22Rv1 (cell line): Measurements from ENCODE around the gene SPATA45.

Source experiments
- ZFX ChIP-seq: fragments of 450-650 bp; IDR thresholded peaks from 2 replicates; pipeline ENCODE4 v1.6.1; 2017; ENCODE audit warnings: antibody characterized with exemption, borderline replicate concordance
- TF ChIP-seq, protein P1 (sequence below): fragments of 450-650 bp; IDR thresholded peaks from 2 replicates; pipeline ENCODE4 v1.5.1; 2017; ENCODE audit warnings: mild to moderate bottlenecking

DNA sequence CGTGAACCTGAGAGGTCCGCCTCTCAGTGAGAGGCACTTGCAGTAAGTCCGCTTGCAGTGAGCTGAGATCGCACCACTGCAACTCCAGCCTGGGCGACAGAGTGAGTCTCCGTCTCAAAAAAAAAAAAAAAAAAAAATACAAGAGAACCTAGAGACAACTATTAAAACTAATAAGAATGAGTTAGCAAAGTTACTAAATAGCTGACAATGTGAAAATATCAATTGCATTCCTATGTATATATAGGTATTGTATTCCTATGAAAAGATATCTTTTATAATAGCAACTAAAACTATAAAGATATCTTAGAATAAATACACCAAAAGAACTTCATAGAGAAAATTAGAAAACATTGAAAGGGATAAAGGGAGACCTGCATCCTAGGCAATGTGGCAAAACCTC lies 31.0 kb upstream of the SPATA45 start:
- TF ChIP-seq, protein P1, sequence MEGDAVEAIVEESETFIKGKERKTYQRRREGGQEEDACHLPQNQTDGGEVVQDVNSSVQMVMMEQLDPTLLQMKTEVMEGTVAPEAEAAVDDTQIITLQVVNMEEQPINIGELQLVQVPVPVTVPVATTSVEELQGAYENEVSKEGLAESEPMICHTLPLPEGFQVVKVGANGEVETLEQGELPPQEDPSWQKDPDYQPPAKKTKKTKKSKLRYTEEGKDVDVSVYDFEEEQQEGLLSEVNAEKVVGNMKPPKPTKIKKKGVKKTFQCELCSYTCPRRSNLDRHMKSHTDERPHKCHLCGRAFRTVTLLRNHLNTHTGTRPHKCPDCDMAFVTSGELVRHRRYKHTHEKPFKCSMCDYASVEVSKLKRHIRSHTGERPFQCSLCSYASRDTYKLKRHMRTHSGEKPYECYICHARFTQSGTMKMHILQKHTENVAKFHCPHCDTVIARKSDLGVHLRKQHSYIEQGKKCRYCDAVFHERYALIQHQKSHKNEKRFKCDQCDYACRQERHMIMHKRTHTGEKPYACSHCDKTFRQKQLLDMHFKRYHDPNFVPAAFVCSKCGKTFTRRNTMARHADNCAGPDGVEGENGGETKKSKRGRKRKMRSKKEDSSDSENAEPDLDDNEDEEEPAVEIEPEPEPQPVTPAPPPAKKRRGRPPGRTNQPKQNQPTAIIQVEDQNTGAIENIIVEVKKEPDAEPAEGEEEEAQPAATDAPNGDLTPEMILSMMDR, result no peak
- TF ChIP-seq ZFX, result no peak
